MM.1S (cell line): ENCODE measurements around the gene ATP7A.

ENCODE experiments used
- DNase-seq: peaks from one replicate; pipeline ENCODE4 v3.0.0-alpha.2; 2015
- H2AFZ ChIP-seq: fragments of 300-600 bp; sonication (generic); 2 replicates; pipeline ENCODE4 v1.6.0; 2016; ENCODE audit warnings: antibody characterized with exemption, low read length
- H3F3A ChIP-seq: fragments of 300-600 bp; sonication (generic); 2 replicates; pipeline ENCODE4 v1.6.1; 2016; ENCODE audit warnings: mild to moderate bottlenecking, antibody characterized with exemption, low read length, moderate library complexity, mixed read lengths; ENCODE audit not compliant: insufficient read depth
- H3K27ac ChIP-seq: fragments of 300-600 bp; sonication (generic); 2 replicates; pipeline ENCODE4 v1.5.1; 2016; ENCODE audit warnings: mild to moderate bottlenecking, low read length
- H3K27me3 ChIP-seq: fragments of 300-600 bp; sonication (generic); replicated peaks from 2 replicates; pipeline ENCODE4 v1.6.0; 2016; ENCODE audit warnings: low read length; ENCODE audit not compliant: insufficient read depth
- H3K36me3 ChIP-seq: fragments of 300-600 bp; sonication (generic); replicated peaks from 2 replicates; pipeline ENCODE4 v1.6.1; 2016; ENCODE audit warnings: mild to moderate bottlenecking, low read length, mixed read lengths; ENCODE audit not compliant: insufficient read depth
- H3K4me1 ChIP-seq: fragments of 300-600 bp; sonication (generic); 2 replicates; pipeline ENCODE4 v1.6.1; 2016; ENCODE audit warnings: low read length, mixed read lengths
- H3K4me2 ChIP-seq: fragments of 300-600 bp; sonication (generic); 2 replicates; pipeline ENCODE4 v1.6.0; 2016; ENCODE audit warnings: low read depth, low read length
- H3K4me3 ChIP-seq: fragments of 300-600 bp; sonication (generic); 2 replicates; pipeline ENCODE4 v1.5.1; 2016; ENCODE audit warnings: low read length, mixed read lengths
- H3K79me2 ChIP-seq: fragments of 300-600 bp; sonication (generic); 2 replicates; pipeline ENCODE4 v1.6.1; 2016; ENCODE audit warnings: mixed run types, low read length, mixed read lengths
- H3K9ac ChIP-seq: fragments of 300-600 bp; sonication (generic); 2 replicates; pipeline ENCODE4 v1.6.1; 2016; ENCODE audit warnings: low read length, mixed read lengths
- H3K9me2 ChIP-seq: fragments of 300-600 bp; sonication (generic); replicated peaks from 2 replicates; pipeline ENCODE4 v1.6.1; 2016; ENCODE audit warnings: mild to moderate bottlenecking, low read length, mixed read lengths; ENCODE audit not compliant: insufficient read depth
- H3K9me3 ChIP-seq: fragments of 300-600 bp; sonication (generic); replicated peaks from 2 replicates; pipeline ENCODE4 v1.6.1; 2016; ENCODE audit warnings: mild to moderate bottlenecking, low read length, mixed read lengths; ENCODE audit not compliant: insufficient read depth
- H4K20me1 ChIP-seq: fragments of 300-600 bp; sonication (generic); 2 replicates; pipeline ENCODE4 v1.6.1; 2016; ENCODE audit warnings: mild to moderate bottlenecking, low read length, moderate library complexity, mixed read lengths; ENCODE audit not compliant: insufficient read depth
- EZH2 ChIP-seq: fragments of 300-600 bp; sonication (generic); optimal IDR thresholded peaks from 2 replicates; pipeline ENCODE3; 2017; ENCODE audit warnings: low read depth, mild to moderate bottlenecking, antibody characterized with exemption, low read length, mixed read lengths
- EZH2phosphoT487 ChIP-seq: fragments of 300-600 bp; sonication (generic); IDR thresholded peaks from 2 replicates; pipeline ENCODE4 v1.6.1; 2018; ENCODE audit warnings: antibody characterized with exemption, low read length
- TF ChIP-seq, protein P1 (sequence below): fragments of 300-600 bp; sonication (generic); IDR thresholded peaks from 2 replicates; pipeline ENCODE4 v1.5.1; 2016; ENCODE audit warnings: antibody characterized with exemption, low read length, mixed read lengths

The ATP7A gene

DNA sequence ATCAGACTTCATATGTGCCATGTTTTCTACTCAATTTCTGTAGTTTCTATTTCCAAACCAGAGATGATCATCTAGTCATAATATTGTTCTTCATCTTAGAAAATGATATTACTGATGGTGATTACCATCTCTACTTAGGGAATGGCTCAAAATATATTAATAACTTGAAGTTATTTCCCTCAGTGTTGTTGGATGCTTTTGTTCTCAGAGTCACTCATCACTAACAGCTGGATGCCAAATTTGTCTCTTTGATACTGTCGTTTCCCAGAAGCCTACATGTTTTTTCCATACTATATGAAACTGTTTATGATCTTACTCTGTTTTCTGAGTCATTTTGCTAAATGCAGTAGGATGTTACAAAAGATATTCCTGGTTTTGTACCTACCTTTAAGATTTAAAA is 50.1 kb downstream of the ATP7A start:
- H3K9ac ChIP-seq = no peak overlapping the region
- no peaks in the 10 kb centered on the region for H3K9me2 ChIP-seq
- TF ChIP-seq EZH2phosphoT487 (no peak), EZH2 (no peak)
- TF ChIP-seq, protein P1, sequence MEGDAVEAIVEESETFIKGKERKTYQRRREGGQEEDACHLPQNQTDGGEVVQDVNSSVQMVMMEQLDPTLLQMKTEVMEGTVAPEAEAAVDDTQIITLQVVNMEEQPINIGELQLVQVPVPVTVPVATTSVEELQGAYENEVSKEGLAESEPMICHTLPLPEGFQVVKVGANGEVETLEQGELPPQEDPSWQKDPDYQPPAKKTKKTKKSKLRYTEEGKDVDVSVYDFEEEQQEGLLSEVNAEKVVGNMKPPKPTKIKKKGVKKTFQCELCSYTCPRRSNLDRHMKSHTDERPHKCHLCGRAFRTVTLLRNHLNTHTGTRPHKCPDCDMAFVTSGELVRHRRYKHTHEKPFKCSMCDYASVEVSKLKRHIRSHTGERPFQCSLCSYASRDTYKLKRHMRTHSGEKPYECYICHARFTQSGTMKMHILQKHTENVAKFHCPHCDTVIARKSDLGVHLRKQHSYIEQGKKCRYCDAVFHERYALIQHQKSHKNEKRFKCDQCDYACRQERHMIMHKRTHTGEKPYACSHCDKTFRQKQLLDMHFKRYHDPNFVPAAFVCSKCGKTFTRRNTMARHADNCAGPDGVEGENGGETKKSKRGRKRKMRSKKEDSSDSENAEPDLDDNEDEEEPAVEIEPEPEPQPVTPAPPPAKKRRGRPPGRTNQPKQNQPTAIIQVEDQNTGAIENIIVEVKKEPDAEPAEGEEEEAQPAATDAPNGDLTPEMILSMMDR = no peak
- DNase-seq = no peak
- H3K27ac ChIP-seq = no peak overlapping the region
- no peaks in the 10 kb centered on the region for H3F3A ChIP-seq
- H3K27me3 ChIP-seq = no peaks in the 10 kb centered on the region
- H3K9me3 ChIP-seq = no peaks in the 10 kb centered on the region
- H3K4me1 ChIP-seq = peaks cover 8% of the 10 kb centered on the region; the same call in 1 of the 2 replicates
- H2AFZ ChIP-seq = no peak overlapping the region
- no peak overlapping the region for H3K4me2 ChIP-seq
- peaks cover 42% of the 10 kb centered on the region for H3K79me2 ChIP-seq
- no peaks in the 10 kb centered on the region for H3K36me3 ChIP-seq
- no peaks in the 10 kb centered on the region for H4K20me1 ChIP-seq
- H3K4me3 ChIP-seq = no peak overlapping the region

DNA sequence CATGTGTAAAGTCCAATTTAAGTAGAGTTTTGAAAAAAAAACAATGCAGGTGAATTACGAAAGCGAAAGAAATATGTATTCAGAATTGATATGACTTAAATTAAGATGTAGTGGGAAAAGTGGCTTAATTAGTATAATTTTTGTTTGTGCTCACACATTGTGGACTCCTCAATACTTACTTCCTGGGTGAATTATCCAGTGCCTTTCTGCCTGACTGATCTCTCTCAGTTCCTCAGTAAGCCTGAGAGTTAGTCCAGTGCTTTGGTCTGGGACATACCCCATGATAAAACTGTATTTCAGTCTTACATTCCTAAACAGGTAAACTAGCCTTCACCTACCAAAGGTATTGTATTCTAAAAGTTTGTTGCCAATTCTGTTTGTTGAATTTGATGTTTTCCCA is 50.6 kb downstream of the ATP7A start:
- Histone ChIP-seq H3K4me2 (no peak overlapping the region), H3K9me3 (no peaks in the 10 kb centered on the region), H3K4me1 (peaks cover 8% of the 10 kb centered on the region; the same call in 1 of the 2 replicates), H3K9ac (no peak overlapping the region), H3K79me2 (peaks cover 38% of the 10 kb centered on the region), H3K4me3 (no peak overlapping the region), H4K20me1 (no peaks in the 10 kb centered on the region), H3K36me3 (no peaks in the 10 kb centered on the region), H3K9me2 (no peaks in the 10 kb centered on the region), H3K27me3 (no peaks in the 10 kb centered on the region), H3K27ac (no peak overlapping the region), H2AFZ (no peak overlapping the region), H3F3A (no peaks in the 10 kb centered on the region)
- TF ChIP-seq, protein P1 = no peak
- TF ChIP-seq EZH2phosphoT487 (no peak), EZH2 (no peak)
- no peak for DNase-seq

DNA sequence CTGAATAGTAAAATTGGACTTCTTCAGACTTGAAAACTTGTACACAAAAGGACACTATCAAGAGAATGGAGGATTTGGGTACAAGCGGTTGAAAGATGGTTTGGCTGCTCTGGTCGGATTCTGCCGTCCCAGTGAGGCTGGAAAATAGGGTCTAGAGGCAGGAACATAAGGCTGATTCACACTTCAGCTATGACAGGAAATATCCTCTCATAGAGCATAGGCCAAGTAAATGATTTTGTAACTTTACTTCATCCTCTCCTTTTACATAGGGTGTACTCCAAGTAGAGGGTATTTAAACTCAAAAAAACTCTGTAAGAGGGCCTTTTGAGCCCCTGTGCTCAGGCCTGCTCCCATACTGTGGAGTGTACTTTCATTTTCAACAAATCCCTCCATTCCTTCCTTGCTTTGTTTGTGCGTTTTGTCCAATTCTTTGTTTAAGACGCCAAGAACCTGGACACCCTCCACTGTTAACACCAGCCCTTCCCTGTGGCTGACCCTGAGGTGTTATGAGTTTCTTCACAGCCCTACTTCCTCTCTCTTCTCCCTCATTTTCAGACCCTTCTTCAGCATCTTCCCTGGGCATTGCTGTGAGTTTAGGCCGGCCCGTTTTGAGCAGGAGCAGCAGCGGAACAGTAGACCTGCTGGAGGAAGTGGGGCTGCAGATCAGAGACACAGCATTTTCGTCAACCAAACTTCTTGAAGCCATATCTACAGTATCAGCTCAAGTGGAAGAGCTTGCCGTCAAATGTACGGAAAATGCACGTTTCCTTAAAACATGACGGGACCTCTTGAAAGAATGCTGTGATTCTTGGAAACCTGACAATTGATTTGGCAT is 51.8 kb downstream of the ATP7A start:
- DNase-seq = no peak
- no peaks in the 10 kb centered on the region for H4K20me1 ChIP-seq
- H2AFZ ChIP-seq = no peak overlapping the region
- H3K4me2 ChIP-seq = no peak overlapping the region
- no peaks in the 10 kb centered on the region for H3K9me3 ChIP-seq
- no peaks in the 10 kb centered on the region for H3K36me3 ChIP-seq
- no peaks in the 10 kb centered on the region for H3F3A ChIP-seq
- no peak for TF ChIP-seq EZH2phosphoT487
- no peak for TF ChIP-seq EZH2
- TF ChIP-seq, protein P1 = no peak
- no peaks in the 10 kb centered on the region for H3K27me3 ChIP-seq
- no peak overlapping the region for H3K9ac ChIP-seq
- H3K4me3 ChIP-seq = no peak overlapping the region
- H3K79me2 ChIP-seq = peaks cover 34% of the 10 kb centered on the region
- H3K9me2 ChIP-seq = no peaks in the 10 kb centered on the region
- peaks cover 8% of the 10 kb centered on the region; the same call in 1 of the 2 replicates for H3K4me1 ChIP-seq
- H3K27ac ChIP-seq = no peak overlapping the region
